ENCODE measurements around the gene FMN1.

The FMN1 gene

GRCh38 chr15:33044598-33044997 is 149.9 kb downstream of the FMN1 start:
- DNase-seq, result no peak

- no peak for DNase-seq
Measured at GRCh38 chr15:33043636-33044035, 150.9 kb downstream of the FMN1 start.

- peak; percentile 59 for DNase-seq
Measured at GRCh38 chr15:33040496-33040895, 154.0 kb downstream of the FMN1 start.

- DNase-seq, result no peak
Measured at GRCh38 chr15:33034588-33034987, 159.9 kb downstream of the FMN1 start.

GRCh38 chr15:33032053-33032452 is 162.5 kb downstream of the FMN1 start:
- no peak for DNase-seq

- peak; percentile 66 for DNase-seq
Measured at GRCh38 chr15:33031324-33031821, 163.1 kb downstream of the FMN1 start.

- DNase-seq, result no peak
Measured at GRCh38 chr15:33030315-33030714, 164.2 kb downstream of the FMN1 start.

GRCh38 chr15:33029109-33029652 is 165.3 kb downstream of the FMN1 start:
- no peak for DNase-seq

GRCh38 chr15:33028495-33028894 is 166.0 kb downstream of the FMN1 start:
- DNase-seq, result no peak

GRCh38 chr15:33027306-33028035 is 167.0 kb downstream of the FMN1 start:
- no peak for DNase-seq

GRCh38 chr15:33026614-33027013 is 167.9 kb downstream of the FMN1 start:
- no peak for DNase-seq

- DNase-seq, result no peak
Measured at GRCh38 chr15:33022629-33023028, 171.9 kb downstream of the FMN1 start.

- DNase-seq, result peak; percentile 60
Measured at GRCh38 chr15:33021806-33022389, 172.6 kb downstream of the FMN1 start.

GRCh38 chr15:33019354-33019981 is 175.0 kb downstream of the FMN1 start:
- no peak for DNase-seq

- DNase-seq, result no peak
Measured at GRCh38 chr15:33016405-33017024, 178.0 kb downstream of the FMN1 start.

- no peak for DNase-seq
Measured at GRCh38 chr15:33014586-33014985, 179.9 kb downstream of the FMN1 start.

- peak; percentile 76 for DNase-seq
Measured at GRCh38 chr15:33013827-33014445, 180.6 kb downstream of the FMN1 start.

GRCh38 chr15:33011976-33012375 is 182.5 kb downstream of the FMN1 start:
- DNase-seq, result no peak

GRCh38 chr15:33009603-33010002 is 184.9 kb downstream of the FMN1 start:
- DNase-seq, result no peak

GRCh38 chr15:33009026-33009425 is 185.5 kb downstream of the FMN1 start:
- DNase-seq, result no peak

GRCh38 chr15:33008284-33008995 is 186.1 kb downstream of the FMN1 start:
- DNase-seq, result no peak

- DNase-seq, result peak; percentile 86
Measured at GRCh38 chr15:33007303-33007855, 187.1 kb downstream of the FMN1 start.

Measured in suppressor macrophage treated with lipopolysaccharide for 4 hours (primary cell).